Caco-2 (cell line): ENCODE data around the gene NCAM2. TPM values are rescaled to one million over a fixed set of nuclear protein-coding genes. Genes with fewer than 3 reads are reported as not detected.

Experiments used
- BruUV-seq: library from RNA; stranded (reverse); fragments of 400-500 nt; replicated peaks from 2 replicates; lab custom pipeline; 2021; lab: Mats Ljungman, UMichigan
- CTCF ChIA-PET: fragments of 300-600 bp; sonication (Branson Sonifier 250); formaldehyde crosslinking; loops from one replicate; lab custom pipeline; 2022; ENCODE audit warnings: antibody characterized with exemption; lab: Charles Lee
- POLR2A ChIA-PET: fragments of 300-600 bp; sonication (Branson Sonifier 250); formaldehyde crosslinking; loops from one replicate; lab custom pipeline; 2022; ENCODE audit warnings: antibody characterized with exemption; lab: Charles Lee
- DNase-seq, 2 experiments: peaks; one replicate each; pipeline versions ENCODE4 v3.0.0 to v3.0.0-alpha.2; 2020 to 2022
- H3K27me3 ChIP-seq: replicated peaks from 2 replicates; pipeline ENCODE4 v1.6.0; 2011; ENCODE audit warnings: low read length; ENCODE audit not compliant: control insufficient read depth, insufficient read depth
- H3K36me3 ChIP-seq: 2 replicates; pipeline ENCODE4 v1.5.1; 2011; ENCODE audit warnings: low read length; ENCODE audit not compliant: control insufficient read depth, insufficient read depth
- H3K4me1 ChIP-seq: fragments of 250-450 bp; sonication (Bioruptor Pico); 2 replicates; pipeline ENCODE4 v1.5.1; 2020; ENCODE audit warnings: mild to moderate bottlenecking
- H3K4me3 ChIP-seq: 2 replicates; pipeline ENCODE4 v1.5.1; 2011; ENCODE audit warnings: low read depth, mild to moderate bottlenecking, control low read depth, low read length
- H3K9me3 ChIP-seq: fragments of 250-450 bp; sonication (Bioruptor Pico); 2 replicates; pipeline ENCODE4 v1.5.1; 2020; ENCODE audit warnings: mild to moderate bottlenecking, moderate library complexity
- H3K27ac Mint-ChIP-seq: one replicate; pipeline ENCODE4 v1.8.0; 2022; ENCODE audit warnings: mixed read lengths; ENCODE audit not compliant: unreplicated experiment
- H3K27me3 Mint-ChIP-seq: one replicate; pipeline ENCODE4 v1.8.0; 2022; ENCODE audit warnings: mixed read lengths; ENCODE audit not compliant: insufficient read depth, unreplicated experiment
- H3K36me3 Mint-ChIP-seq: one replicate; pipeline ENCODE4 v1.8.0; 2022; ENCODE audit warnings: mild to moderate bottlenecking, mixed read lengths; ENCODE audit not compliant: insufficient read depth, unreplicated experiment
- H3K4me1 Mint-ChIP-seq: one replicate; pipeline ENCODE4 v1.8.0; 2022; ENCODE audit warnings: low read depth, mixed read lengths; ENCODE audit not compliant: unreplicated experiment
- H3K4me3 Mint-ChIP-seq: one replicate; pipeline ENCODE4 v1.8.0; 2022; ENCODE audit warnings: mild to moderate bottlenecking, moderate library complexity, mixed read lengths; ENCODE audit not compliant: unreplicated experiment
- H3K9me3 Mint-ChIP-seq: one replicate; pipeline ENCODE4 v1.8.0; 2022; ENCODE audit warnings: mixed read lengths; ENCODE audit not compliant: unreplicated experiment
- intact Hi-C: fragments of 100-400 bp; cut with micrococcal nuclease; formaldehyde crosslinking; loops from one replicate; pipeline ENCODE4 v1.10.0; 2022; ENCODE audit not compliant: unreplicated experiment
- total RNA-seq: library from RNA; stranded (reverse); gene quantifications from 2 replicates; pipeline ENCODE4 v1.2.3, GENCODE V29; 2022
- TF ChIP-seq, protein P1 (sequence below), 2 experiments: fragments of 200-600 bp in 1 of 2; IDR thresholded peaks; 1 replicate in 1 of 2; 2 replicates in 1 of 2; pipeline versions ENCODE4 v1.5.1 to v1.8.0; 2011 to 2022; ENCODE audit warnings: antibody characterized with exemption in 1 of 2, control low read depth in 1 of 2, inconsistent platforms in 1 of 2, low read depth in 1 of 2, low read length in 1 of 2, mild to moderate bottlenecking in 1 of 2, moderate library complexity in 1 of 2; ENCODE audit not compliant: insufficient read depth in 1 of 2, severe bottlenecking in 1 of 2, unreplicated experiment in 1 of 2

The NCAM2 gene
- total RNA-seq, 1 experiment from 2014 or later: not detected

- Histone ChIP-seq H3K9me3 (no peaks in the 10 kb centered on the region), H3K4me3 (no peak overlapping the region), H3K36me3 (no peaks in the 10 kb centered on the region), H3K27me3 (no peaks in the 10 kb centered on the region), H3K4me1 (no peaks in the 10 kb centered on the region)
- Mint-ChIP-seq H3K36me3 (no peaks in the 10 kb centered on the region), H3K27ac (no peak overlapping the region), H3K27me3 (peaks cover 14% of the 10 kb centered on the region), H3K9me3 (no peaks in the 10 kb centered on the region), H3K4me3 (no peak overlapping the region), H3K4me1 (no peaks in the 10 kb centered on the region)
- ChIA-PET POLR2A (no interaction called here), CTCF (no interaction called here)
- TF ChIP-seq, protein P1, sequence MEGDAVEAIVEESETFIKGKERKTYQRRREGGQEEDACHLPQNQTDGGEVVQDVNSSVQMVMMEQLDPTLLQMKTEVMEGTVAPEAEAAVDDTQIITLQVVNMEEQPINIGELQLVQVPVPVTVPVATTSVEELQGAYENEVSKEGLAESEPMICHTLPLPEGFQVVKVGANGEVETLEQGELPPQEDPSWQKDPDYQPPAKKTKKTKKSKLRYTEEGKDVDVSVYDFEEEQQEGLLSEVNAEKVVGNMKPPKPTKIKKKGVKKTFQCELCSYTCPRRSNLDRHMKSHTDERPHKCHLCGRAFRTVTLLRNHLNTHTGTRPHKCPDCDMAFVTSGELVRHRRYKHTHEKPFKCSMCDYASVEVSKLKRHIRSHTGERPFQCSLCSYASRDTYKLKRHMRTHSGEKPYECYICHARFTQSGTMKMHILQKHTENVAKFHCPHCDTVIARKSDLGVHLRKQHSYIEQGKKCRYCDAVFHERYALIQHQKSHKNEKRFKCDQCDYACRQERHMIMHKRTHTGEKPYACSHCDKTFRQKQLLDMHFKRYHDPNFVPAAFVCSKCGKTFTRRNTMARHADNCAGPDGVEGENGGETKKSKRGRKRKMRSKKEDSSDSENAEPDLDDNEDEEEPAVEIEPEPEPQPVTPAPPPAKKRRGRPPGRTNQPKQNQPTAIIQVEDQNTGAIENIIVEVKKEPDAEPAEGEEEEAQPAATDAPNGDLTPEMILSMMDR (IDR thresholded peaks at IDR 0.05; ENCODE audit: insufficient read depth in 1 of 2, low read depth in 1 of 2, low read length in 1 of 2, severe bottlenecking in 1 of 2, unreplicated experiment in 1 of 2): no peak
- intact Hi-C loops: loop anchor here (5.0 kb wide), 1 partner anchor 164 kb away; no protein-coding TSS in a partner anchor
- no peak for DNase-seq
- no TSS peak for BruUV-seq
These were observed 214 bp downstream of the NCAM2 start for GRCh38 chr21:20998456-20998789.

GRCh38 chr21:20998886-20999285 is 677 bp downstream of the NCAM2 start:
- ChIA-PET CTCF (no interaction called here), POLR2A (no interaction called here)
- no peaks in the 10 kb centered on the region for H3K4me1 Mint-ChIP-seq
- Histone ChIP-seq H3K9me3 (no peaks in the 10 kb centered on the region), H3K4me3 (no peak overlapping the region), H3K36me3 (no peaks in the 10 kb centered on the region), H3K27me3 (no peaks in the 10 kb centered on the region), H3K4me1 (no peaks in the 10 kb centered on the region)
- TF ChIP-seq, protein P1 (IDR thresholded peaks at IDR 0.05; ENCODE audit: insufficient read depth in 1 of 2, low read depth in 1 of 2, low read length in 1 of 2, severe bottlenecking in 1 of 2, unreplicated experiment in 1 of 2): no peak
- no peaks in the 10 kb centered on the region for H3K36me3 Mint-ChIP-seq
- intact Hi-C loops: loop anchor here (1.0 to 5.0 kb wide), 2 partner anchors 103 to 163 kb away; no protein-coding TSS in a partner anchor
- H3K27me3 Mint-ChIP-seq: peaks cover 14% of the 10 kb centered on the region
- DNase-seq: no peak
- no peaks in the 10 kb centered on the region for H3K9me3 Mint-ChIP-seq
- no TSS peak for BruUV-seq
- no peak overlapping the region for H3K27ac Mint-ChIP-seq
- H3K4me3 Mint-ChIP-seq: no peak overlapping the region

- Histone ChIP-seq H3K4me1 (no peaks in the 10 kb centered on the region), H3K9me3 (no peaks in the 10 kb centered on the region), H3K27me3 (no peaks in the 10 kb centered on the region), H3K36me3 (no peaks in the 10 kb centered on the region), H3K4me3 (no peak overlapping the region)
- Mint-ChIP-seq H3K4me1 (no peaks in the 10 kb centered on the region), H3K27ac (no peak overlapping the region), H3K4me3 (no peak overlapping the region), H3K9me3 (no peaks in the 10 kb centered on the region), H3K27me3 (peaks cover 14% of the 10 kb centered on the region), H3K36me3 (no peaks in the 10 kb centered on the region)
- peak in 1 of 2 experiments; percentile 42 for DNase-seq
- CTCF ChIA-PET: interaction anchor here (1.4 kb wide), 1 partner anchor 102 kb away, joined by 3 read pairs; no protein-coding TSS in a partner anchor
- TF ChIP-seq, protein P1 (IDR thresholded peaks at IDR 0.05; ENCODE audit: insufficient read depth in 1 of 2, low read depth in 1 of 2, low read length in 1 of 2, severe bottlenecking in 1 of 2, unreplicated experiment in 1 of 2): peak; percentile 61 to 63
- no TSS peak for BruUV-seq
- intact Hi-C loops: loop anchor here (1.0 to 5.0 kb wide), 2 partner anchors 103 to 163 kb away; no protein-coding TSS in a partner anchor
- POLR2A ChIA-PET: no interaction called here
These were observed 1.4 kb downstream of the NCAM2 start for GRCh38 chr21:20999659-21000058.
